ENCODE results near the gene KCNC4. TPM values are rescaled to one million over a fixed set of nuclear protein-coding genes. Genes with fewer than 3 reads are reported as not detected.

KCNC4 gene
- total RNA-seq, 2 donors from 2014 or later: 6.7 to 8.4 TPM

DNA sequence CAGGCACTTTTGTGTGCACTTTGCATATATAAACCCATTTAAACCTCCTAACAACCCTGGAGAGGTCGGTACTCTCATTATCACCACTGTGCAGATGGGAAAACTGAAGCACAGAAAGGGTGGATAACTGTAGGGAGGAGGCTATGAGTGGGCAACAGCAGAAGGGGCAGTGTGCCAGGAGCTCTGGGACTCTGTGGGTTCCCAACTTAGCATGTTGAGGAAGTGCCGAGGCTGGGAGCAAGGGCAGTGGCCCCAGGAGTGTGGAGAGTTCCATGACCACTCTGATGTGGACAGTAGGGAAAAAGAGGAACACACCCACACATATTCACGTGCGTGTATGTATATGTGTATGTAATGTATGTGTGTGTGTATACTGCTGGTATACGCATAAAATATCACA, 25.7 kb upstream of the KCNC4 start:
- Histone ChIP-seq H3K4me3 (no peak overlapping the region), H3K9me3 (no peaks in the 10 kb centered on the region), H3K9ac (ENCODE audit: low read depth in 2 of 2, low read length in 2 of 2) (no peak overlapping the region), H3K27me3 (no peaks in the 10 kb centered on the region), H3K36me3 (no peaks in the 10 kb centered on the region), H3K4me1 (no peaks in the 10 kb centered on the region), H3K27ac (no peak overlapping the region)
- DNase-seq: no peak
- TF ChIP-seq, protein P1, sequence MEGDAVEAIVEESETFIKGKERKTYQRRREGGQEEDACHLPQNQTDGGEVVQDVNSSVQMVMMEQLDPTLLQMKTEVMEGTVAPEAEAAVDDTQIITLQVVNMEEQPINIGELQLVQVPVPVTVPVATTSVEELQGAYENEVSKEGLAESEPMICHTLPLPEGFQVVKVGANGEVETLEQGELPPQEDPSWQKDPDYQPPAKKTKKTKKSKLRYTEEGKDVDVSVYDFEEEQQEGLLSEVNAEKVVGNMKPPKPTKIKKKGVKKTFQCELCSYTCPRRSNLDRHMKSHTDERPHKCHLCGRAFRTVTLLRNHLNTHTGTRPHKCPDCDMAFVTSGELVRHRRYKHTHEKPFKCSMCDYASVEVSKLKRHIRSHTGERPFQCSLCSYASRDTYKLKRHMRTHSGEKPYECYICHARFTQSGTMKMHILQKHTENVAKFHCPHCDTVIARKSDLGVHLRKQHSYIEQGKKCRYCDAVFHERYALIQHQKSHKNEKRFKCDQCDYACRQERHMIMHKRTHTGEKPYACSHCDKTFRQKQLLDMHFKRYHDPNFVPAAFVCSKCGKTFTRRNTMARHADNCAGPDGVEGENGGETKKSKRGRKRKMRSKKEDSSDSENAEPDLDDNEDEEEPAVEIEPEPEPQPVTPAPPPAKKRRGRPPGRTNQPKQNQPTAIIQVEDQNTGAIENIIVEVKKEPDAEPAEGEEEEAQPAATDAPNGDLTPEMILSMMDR (IDR thresholded peaks at IDR 0.05): no peak
- intact Hi-C loops (cut with DNase I): no loop called here

- Histone ChIP-seq H3K4me3 (no peak overlapping the region), H3K4me1 (no peaks in the 10 kb centered on the region), H3K27me3 (no peaks in the 10 kb centered on the region), H3K9ac (ENCODE audit: low read depth in 2 of 2, low read length in 2 of 2) (no peak overlapping the region), H3K27ac (no peak overlapping the region), H3K9me3 (no peaks in the 10 kb centered on the region), H3K36me3 (no peaks in the 10 kb centered on the region)
- DNase-seq: no peak
- TF ChIP-seq, protein P1 (IDR thresholded peaks at IDR 0.05): no peak
- intact Hi-C loops (cut with DNase I): no loop called here
These were observed 24.9 kb upstream of the KCNC4 start for GRCh38 chr1:110185181-110185580.

- Histone ChIP-seq H3K4me1 (no peaks in the 10 kb centered on the region), H3K27me3 (no peaks in the 10 kb centered on the region), H3K36me3 (no peaks in the 10 kb centered on the region), H3K27ac (no peak overlapping the region), H3K9me3 (no peaks in the 10 kb centered on the region), H3K4me3 (no peak overlapping the region), H3K9ac (ENCODE audit: low read depth in 2 of 2, low read length in 2 of 2) (no peak overlapping the region)
- intact Hi-C loops (cut with DNase I): no loop called here
- TF ChIP-seq, protein P1 (IDR thresholded peaks at IDR 0.05): no peak
- no peak for DNase-seq
These were observed 23.6 kb upstream of the KCNC4 start for GRCh38 chr1:110186558-110186957.

- intact Hi-C loops (cut with DNase I): no loop called here
- TF ChIP-seq, protein P1 (IDR thresholded peaks at IDR 0.05): no peak
- no peak overlapping the region for H3K9ac ChIP-seq (ENCODE audit: low read depth in 2 of 2, low read length in 2 of 2)
- no peak overlapping the region for H3K4me3 ChIP-seq
- H3K36me3 ChIP-seq: no peaks in the 10 kb centered on the region
- H3K27ac ChIP-seq: no peak overlapping the region
- no peaks in the 10 kb centered on the region for H3K4me1 ChIP-seq
- H3K27me3 ChIP-seq: no peaks in the 10 kb centered on the region
- no peaks in the 10 kb centered on the region for H3K9me3 ChIP-seq
- no peak for DNase-seq
These were observed 22.8 kb upstream of the KCNC4 start for GRCh38 chr1:110187139-110187890.

GRCh38 chr1:110188035-110188618, 22.0 kb upstream of the KCNC4 start:
- Histone ChIP-seq H3K4me3 (no peak overlapping the region), H3K9me3 (no peaks in the 10 kb centered on the region), H3K27me3 (no peaks in the 10 kb centered on the region), H3K36me3 (no peaks in the 10 kb centered on the region), H3K4me1 (no peaks in the 10 kb centered on the region), H3K27ac (no peak overlapping the region), H3K9ac (ENCODE audit: low read depth in 2 of 2, low read length in 2 of 2) (no peak overlapping the region)
- intact Hi-C loops (cut with DNase I): no loop called here
- TF ChIP-seq, protein P1 (IDR thresholded peaks at IDR 0.05): no peak
- DNase-seq: no peak

All from colonic mucosa (tissue), 4 donors.